C4-2B (cell line): ENCODE measurements around the gene MIEF1.

Source experiments
- H3K27ac ChIP-seq: fragments of 450-650 bp; 2 replicates; pipeline ENCODE4 v1.5.1; 2017
- CTCF ChIP-seq: fragments of 450-650 bp; conservative IDR thresholded peaks from 2 replicates; pipeline ENCODE4 v1.5.1; 2017; ENCODE audit warnings: mild to moderate bottlenecking
- ZFX ChIP-seq: fragments of 450-650 bp; IDR thresholded peaks from 2 replicates; pipeline ENCODE4 v1.6.1; 2017

Gene MIEF1

DNA sequence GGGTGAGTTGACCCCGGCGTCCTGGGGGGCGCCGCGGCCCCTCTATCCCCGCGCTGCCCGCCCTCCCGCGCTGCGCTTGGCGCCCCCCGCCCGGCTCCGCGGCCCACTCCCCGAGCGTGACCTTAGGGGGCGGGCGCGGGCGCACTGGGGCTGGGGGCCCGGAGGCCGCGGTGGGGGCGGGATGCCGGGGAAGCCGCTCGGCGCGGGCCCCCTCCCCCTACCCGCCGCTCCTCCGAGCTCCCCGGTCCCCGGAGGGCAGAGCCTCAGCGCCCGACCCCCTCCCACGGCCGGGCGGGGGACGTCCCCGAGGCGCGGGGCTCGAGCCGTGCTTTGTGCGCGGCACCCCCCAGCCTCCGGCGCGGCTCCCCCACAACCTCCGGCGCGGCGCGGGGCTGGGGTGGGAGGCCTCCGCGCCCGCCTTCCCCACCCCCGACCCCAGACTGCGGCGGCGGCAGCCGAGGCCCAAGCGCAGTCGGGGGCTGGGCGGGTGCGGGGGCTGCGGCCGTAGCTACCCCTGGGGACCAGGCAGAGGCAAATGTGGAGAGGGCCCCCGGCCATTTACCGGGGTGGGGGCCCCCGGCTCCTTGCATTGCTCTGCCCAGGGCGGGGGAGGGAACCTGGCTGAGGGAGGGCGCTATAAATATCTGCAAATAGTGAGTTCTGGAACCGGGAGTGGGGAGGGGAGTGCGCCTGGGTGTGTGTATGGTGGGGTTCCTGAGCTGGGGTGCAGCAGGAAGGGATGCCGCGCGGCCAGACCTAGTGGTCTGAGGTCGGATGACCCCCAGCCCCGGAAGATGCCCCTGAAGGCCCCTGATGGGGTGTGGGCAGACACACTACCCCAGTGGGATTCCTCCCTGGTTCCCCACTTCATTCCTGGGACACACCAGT is 44.3 kb upstream of the MIEF1 start:
- TF ChIP-seq ZFX, result no peak
- no peak overlapping the region for H3K27ac ChIP-seq

DNA sequence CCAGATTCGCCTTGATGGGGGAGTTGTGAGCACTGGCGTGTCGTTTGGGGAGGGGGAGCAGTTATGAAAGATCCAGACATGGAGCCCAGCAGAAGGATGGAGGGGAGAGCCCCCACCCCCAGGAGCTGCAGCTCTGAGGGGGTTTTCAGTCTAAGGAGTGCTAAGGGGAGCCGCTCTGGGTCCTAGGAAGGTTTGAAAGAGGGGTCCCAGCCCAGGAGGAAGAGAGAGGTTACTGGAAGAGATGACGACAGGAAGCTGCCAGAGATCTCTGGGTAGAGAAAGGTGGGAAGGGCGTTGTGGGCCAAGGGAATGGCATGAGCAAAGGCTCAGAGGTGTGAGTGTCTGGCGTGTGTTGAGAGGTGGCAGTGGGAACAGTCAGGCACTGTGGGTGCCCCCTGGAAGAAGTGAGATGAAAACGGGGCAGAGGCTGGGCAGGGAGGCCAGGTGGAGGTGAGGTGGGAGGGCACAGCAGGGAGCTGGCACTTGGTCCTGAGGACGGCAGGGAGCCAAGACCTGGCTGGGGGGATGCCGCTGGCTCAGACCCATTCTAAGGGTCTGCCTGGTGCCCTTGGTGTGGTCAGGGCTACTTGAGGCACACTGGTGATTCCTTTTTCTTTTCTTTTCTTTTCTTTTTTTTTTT is 43.5 kb upstream of the MIEF1 start:
- no peak overlapping the region for H3K27ac ChIP-seq
- TF ChIP-seq ZFX (no peak), CTCF (no peak)

DNA sequence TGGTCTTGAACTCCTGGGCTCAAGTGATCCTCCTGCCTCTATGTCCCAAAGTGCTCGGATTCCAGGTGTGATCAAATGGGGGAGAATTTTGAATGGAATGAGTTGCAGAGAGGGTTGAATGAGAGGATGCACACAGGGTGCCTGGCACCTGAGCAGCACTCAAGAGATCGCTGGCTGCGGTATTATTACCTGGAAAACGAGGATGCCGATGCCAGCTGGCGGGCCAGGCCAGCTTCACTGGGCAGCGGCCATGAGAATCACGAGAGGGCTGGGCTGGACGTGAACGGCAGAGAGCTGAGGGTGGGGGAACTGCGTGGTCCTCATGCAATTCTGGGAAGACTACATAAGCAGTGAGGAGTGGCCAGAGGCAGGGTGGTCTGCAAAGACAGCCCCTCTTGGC is 42.4 kb upstream of the MIEF1 start:
- no peak for TF ChIP-seq CTCF
- TF ChIP-seq ZFX, result no peak

GRCh38 chr22:39462443-39463221 is 39.5 kb upstream of the MIEF1 start:
- no peak overlapping the region for H3K27ac ChIP-seq
- TF ChIP-seq CTCF (no peak), ZFX (no peak)

More for the DNA sequence above, 42.4 kb upstream of the MIEF1 start:
- H3K27ac ChIP-seq, result no peak overlapping the region

DNA sequence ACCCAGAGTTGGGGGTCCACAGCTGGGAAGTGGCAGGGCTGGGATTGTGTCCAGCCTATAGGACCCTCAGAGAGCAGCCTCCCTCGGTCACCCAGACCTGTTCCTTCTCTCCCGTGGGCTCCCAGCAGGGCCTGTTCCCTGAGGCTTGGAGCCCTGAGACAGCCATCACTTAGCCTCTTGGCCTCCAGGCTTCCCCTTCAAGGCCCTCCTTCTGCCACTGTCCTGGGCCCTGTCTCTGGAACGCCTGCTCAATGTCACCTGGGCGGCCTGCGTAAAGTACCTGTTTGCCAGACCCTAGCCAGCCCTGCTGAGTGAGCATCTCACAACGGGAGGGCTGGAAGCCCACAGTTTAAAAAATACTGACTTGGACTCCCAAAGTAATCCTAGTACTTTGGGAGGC is 38.8 kb upstream of the MIEF1 start:
- no peak overlapping the region for H3K27ac ChIP-seq
- TF ChIP-seq CTCF (no peak), ZFX (no peak)

GRCh38 chr22:39463931-39464390 is 38.1 kb upstream of the MIEF1 start:
- TF ChIP-seq CTCF (no peak), ZFX (no peak)
- no peak overlapping the region for H3K27ac ChIP-seq

DNA sequence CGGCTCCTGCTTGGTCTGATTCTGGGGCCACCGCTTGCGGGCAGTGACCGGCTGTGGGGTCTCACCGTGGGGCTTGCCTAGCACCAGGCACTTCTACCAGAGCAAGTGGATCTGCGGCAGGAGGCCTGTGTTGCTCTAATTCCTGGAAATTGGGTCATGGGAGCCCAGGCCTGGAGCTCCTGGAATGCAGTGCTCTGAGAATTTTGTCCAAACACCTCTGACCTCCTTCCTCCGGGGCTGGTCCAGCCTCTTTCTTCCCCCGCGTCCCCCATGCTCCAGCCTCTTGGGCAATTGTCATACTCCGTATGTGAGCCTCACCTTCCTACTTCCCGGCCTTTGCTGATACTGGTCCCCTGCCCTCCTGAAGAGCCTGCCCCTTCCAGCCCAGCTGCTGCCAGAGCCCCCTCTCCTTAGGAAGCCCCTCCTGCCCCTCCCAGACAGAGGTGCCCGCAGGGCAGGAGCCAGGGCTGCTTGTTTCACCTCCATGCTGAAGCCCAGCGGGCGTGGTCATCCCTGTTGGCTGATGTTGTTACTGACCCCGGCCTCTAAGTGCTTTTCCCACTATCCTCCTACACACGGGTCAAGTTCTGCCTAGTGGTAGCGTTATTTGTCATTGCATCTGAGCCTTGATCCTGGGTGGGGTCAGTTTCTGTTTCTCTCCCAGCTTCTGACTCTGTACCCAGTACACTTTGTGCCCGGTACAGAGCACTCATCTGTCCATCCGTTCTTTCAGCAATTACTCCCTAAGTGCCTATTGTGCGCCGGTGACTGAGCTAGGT is 35.7 kb upstream of the MIEF1 start:
- H3K27ac ChIP-seq, result no peak overlapping the region
- TF ChIP-seq CTCF (no peak), ZFX (no peak)
